Measurements from ENCODE around the gene N4BP2L1.

Gene N4BP2L1

GRCh38 chr13:32430018-32430747 is 2.3 kb upstream of the N4BP2L1 start:
- DNase-seq = no peak

DNA sequence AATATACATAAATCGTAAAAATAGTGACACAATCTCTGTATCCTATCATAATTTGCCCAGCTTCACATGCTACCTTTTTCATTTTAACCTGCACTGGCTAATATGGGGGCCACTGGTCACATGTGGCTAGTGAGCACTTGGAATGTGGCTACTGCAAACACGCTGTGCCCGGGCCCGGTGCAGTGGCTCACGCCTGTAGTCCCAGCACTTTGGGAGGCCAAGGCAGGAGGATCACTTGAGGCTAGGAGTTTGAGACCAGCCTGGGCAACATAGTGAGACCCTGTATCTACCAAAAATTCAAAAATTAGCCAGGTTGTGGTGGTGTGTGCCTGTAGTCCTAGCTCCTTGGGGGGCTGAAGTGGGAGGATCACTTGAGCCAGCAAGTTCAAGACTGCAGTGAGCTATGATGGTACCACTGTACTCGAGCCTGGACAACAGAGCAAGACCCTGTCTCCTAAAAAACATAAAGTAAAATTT is 1.5 kb upstream of the N4BP2L1 start:
- DNase-seq = no peak

DNA sequence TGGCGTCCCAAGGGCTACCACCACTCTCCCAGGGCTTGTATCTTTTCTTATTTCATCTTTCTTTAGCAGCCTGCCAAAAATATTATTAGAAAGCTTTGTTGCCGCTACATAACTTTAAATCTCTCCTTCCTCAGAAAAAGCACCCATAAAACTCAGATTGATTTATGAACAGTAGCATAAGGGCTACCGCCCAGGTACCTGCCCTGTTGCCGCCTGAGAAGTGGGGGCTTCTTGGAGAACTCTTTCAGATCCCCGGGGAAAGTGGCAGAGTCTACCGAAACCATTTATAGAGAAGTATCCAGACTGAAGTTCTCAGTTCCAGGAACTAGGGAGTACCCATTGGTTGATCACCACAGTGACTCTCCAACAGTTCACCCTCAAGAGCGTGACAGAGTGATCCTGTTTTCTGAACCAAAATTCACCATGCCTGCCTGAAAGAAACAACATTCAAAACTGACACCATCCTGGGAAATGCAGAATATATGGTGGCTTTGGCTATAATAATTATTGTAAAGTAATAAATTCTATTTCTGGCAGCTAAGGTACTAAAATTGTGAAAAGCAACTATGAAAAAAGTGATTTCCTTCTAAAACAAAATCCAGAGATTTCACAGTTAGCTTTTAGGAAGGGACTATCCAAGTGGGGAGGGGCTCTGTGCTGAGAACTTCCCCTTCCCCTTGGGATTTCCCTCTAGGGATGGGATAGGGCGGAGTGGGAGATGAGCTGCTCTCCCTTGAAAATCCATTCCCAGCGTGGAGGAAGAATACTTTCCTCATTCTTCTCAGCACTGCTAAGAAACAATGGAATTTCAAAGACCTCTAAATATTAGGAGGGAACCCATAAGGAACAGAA is 877 bp upstream of the N4BP2L1 start:
- no peak for DNase-seq

DNA sequence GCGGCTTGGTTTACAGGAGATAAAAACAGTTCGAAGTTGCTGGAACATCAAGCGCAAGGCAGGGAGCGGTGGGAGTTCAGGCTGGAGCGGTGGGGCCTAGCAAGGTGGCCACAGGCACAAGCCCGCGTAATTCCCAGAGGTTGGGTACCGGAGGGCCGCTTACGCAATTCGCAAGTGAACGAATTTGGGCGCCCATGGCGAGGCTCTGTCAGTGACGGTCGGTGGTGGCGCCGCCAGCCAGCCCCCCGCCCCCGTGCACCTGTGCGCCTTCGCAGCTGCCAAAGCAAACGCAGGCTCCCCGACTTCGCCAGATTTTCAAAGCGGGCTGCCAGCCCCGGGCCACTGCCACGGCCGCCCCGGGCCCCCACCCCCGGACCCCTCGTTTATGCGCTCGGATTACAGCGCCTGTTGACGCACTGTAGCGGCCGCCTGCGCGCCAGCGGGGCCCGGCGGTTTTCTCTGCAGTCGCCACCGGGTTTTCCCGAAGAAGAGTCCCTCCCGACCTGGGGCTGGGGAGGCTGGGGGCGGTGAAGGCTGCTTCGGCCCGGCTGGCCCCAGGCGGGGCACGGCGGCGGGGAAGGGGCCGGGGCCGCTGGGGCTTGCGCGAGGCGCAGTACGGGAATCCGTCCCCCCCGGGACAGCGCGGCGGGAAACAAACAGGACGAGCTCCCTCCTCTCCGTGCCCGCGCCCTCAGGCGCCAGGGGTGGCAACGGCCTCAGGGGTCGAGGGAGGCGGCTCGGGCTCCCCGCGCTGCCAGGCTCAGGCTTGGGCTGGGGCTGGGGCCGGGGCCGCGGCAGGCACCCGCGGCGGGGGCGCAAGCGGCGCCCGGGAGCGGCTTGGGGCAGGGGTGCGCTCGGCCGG is 709 bp downstream of the N4BP2L1 start:
- peak; percentile 80 for DNase-seq

GRCh38 chr13:32426191-32426989 is 1.5 kb downstream of the N4BP2L1 start:
- DNase-seq = no peak

- no peak for DNase-seq
Observed at GRCh38 chr13:32425158-32425557, 2.8 kb downstream of the N4BP2L1 start.

DNA sequence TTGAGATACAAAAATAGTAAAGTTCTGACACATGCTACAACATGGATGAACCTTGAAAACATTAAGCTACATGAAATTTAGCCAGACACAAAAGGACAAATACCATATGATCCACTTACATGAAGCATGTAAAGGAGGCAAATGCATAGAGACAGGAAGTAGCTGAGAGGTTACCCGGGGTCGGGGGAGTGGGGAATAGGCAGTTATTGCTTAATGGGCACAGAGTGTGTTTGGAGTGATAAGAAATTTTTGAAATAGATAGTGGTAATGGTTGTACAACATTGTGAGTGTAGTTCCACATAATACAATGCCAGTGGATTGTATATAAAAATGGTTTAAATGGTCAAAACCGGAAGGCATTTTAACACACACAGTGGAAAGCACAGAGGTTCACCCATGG is 4.3 kb downstream of the N4BP2L1 start:
- DNase-seq = no peak

DNA sequence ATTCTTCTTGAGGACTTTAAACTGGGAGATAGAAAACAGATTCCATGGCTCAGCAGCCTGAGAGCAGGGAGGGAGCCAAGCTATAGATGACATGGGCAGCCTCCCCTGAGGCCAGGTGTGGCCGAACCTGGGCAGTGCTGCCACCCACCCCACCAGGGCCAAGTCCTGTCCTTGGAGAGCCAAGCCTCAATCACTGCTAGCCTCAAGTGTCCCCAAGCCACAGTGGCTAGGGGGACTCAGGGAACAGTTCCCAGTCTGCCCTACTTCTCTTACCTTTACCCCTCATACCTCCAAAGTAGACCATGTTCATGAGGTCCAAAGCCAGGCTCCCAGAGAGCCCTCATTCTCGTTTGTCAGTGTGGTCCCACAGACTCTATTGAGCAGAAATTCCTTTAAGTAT is 8.1 kb downstream of the N4BP2L1 start:
- DNase-seq = no peak

DNA sequence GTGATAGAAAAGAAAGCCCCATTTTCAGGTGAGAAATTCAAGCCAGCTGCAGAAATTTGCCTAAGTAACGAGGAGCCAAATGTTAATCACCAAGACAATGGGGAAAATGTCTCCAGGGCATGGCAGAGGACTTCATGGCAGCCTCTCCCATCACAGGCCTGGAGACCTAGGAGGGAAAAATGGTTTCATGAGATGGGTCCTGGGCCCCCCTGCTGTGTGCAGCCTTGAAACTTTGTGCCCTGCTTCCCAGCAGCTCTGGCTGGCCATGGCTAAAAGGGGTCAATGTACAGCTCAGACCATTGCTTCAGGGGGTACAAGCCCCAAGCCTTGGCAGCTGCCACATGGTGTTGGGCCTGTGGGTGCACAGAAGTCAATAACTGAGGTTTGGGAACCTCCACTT is 9.9 kb downstream of the N4BP2L1 start:
- no peak for DNase-seq

DNA sequence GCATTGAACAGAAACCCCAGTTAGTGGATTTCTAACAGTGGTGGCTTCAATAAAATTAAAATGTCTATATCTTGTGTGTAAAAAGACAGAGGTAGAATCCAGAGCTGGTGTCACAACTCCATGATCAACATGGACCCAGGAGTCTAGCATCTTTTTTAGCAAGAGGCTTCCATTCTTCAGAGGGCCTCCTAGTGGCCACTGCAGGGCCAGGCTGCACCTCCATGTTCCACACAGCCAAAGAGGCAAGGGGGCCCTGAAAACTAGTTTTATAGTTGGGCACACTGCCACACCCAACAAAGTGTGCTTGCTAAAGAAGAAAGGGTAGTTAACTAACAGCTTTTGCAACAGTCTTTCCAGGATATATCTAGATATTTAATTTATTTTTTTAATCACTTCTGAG is 12.9 kb downstream of the N4BP2L1 start:
- no peak for DNase-seq

DNA sequence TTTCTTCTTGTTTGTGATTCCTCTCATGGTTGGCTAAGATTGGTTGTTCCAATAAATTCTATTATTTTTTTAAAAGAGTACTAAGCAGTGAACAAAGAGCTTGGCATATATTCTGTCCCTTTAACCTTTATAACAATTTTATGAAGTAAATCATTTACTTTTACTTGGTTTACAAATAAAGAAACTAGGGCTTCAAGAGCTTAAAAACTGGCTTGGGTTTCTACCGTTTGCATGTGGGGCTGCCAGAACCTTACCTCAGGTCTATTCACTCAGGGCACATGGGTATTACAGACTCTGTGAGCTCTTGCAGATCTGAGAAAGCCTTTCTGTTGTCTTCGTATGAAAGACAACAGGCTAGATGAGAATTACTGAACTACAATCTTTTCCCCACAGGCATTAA is 13.3 kb downstream of the N4BP2L1 start:
- DNase-seq = no peak

DNA sequence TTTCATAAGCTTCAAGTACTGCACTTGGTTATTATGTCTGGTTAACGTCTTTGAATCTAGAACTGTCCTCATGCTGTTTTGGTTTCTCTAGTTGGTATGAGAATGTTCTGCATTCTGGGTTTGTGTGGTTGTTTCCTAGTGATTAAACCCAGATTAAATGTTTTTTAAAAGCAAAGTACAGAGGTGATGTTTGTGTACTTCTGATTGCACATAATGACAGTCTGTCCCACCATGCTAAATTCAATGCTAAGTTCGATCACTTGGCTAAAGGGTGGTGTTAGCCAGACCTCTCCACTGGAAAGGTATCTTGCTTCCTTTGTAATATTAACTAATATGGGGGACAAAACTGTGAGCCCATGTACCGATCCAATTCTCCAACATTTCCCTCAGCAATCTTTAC is 14.6 kb downstream of the N4BP2L1 start:
- no peak for DNase-seq

- peak; percentile 70 for DNase-seq
Observed at GRCh38 chr13:32409561-32410421, 18.1 kb downstream of the N4BP2L1 start.

- no peak for DNase-seq
Observed at GRCh38 chr13:32409001-32409313, 19.0 kb downstream of the N4BP2L1 start.

DNA sequence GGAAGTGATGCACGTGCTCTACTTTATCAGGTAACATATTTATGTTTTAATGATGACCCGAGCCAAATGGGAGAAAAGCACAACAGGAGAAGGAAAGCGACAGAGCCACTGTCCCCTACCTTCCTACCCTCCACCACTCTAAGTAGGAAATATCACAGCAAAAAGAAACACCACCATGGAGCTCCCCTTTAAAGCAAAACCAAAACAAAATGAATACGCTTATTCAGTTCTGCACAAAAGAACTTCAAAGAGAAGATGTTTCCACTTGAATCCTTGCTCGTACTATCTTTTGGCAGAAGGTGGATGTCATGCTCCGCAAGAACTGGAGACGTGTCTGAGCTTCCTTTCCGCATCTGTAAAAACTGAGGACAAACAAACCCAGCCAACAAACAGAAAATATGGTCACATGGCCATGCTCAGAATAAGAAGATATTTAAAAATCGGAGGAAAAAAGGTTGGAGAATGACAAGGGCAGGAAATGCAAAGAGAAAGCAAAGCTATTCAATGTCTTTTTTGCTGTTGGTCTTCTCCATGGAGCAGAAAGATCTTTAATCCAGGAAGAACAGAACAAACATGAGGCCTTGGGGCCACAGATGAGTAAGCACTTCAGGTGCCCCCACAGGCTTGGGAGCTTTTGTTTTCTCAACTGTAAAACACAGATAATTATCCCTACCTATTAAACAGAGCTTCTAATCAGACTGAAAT is 19.5 kb downstream of the N4BP2L1 start:
- no peak for DNase-seq

- no peak for DNase-seq
Observed at GRCh38 chr13:32407854-32408253, 20.1 kb downstream of the N4BP2L1 start.

- DNase-seq = no peak
Observed at GRCh38 chr13:32403108-32403507, 24.8 kb downstream of the N4BP2L1 start.

GRCh38 chr13:32391101-32391619 is 36.8 kb downstream of the N4BP2L1 start:
- peak; percentile 10 for DNase-seq

- no peak for DNase-seq
Observed at GRCh38 chr13:32390484-32390883, 37.4 kb downstream of the N4BP2L1 start.

DNA sequence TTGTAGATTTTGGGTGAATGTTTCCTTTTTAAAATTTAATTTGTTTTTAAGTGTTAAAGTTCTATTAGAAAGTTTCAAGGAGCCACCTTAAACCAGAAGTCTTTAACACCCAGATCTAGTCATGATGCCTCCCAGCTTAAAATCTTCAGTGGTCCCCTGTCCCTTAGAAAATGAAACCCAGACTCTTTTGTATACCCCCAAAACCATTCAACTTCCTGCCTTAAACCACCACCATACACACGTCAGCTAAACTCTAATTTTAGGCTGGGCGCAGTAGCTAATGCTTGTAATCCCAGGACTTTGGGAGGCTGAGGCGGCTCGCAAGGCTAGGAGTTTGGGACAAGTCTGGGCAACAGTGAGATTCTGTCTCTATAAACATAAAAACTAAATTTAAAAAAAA is 37.9 kb downstream of the N4BP2L1 start:
- DNase-seq = no peak

DNA sequence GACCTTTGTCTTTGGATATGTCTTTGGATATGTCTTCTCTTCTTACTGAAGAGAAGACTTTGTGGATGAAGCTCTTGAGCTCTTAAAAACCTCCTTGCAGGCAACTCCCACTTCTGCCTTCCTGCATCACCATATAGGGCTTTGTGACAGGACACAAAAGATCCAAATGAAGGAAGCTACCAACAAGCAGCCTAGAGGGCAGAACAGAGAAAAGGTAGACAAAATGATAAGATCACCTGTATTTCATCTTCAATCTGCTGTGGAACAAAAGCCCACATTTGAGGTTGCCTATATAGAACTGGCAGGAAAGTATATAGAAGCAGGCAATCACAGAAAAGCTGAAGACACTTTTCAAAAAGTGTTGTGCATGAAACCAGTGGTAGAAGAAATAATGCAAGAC is 42.5 kb downstream of the N4BP2L1 start:
- no peak for DNase-seq

All from eye (tissue), 1 donor.